Measurements from ENCODE around the gene MTMR10.

The MTMR10 gene

GRCh38 chr15:30984118-30984517, 7.3 kb downstream of the MTMR10 start:
- DNase-seq (ENCODE audit: low read depth) = no peak
- no peak overlapping the region for H3K4me3 ChIP-seq (replicated peaks; ENCODE audit: low read depth, low read length)
- no peak for TF ChIP-seq CTCF (IDR thresholded peaks at IDR 0.05; ENCODE audit: low read length, missing control alignments)

GRCh38 chr15:30979457-30979856, 12.0 kb downstream of the MTMR10 start:
- no peak for TF ChIP-seq CTCF (IDR thresholded peaks at IDR 0.05; ENCODE audit: low read length, missing control alignments)
- no peak overlapping the region for H3K4me3 ChIP-seq (replicated peaks; ENCODE audit: low read depth, low read length)
- DNase-seq (ENCODE audit: low read depth) = no peak

GRCh38 chr15:30978328-30978727, 13.1 kb downstream of the MTMR10 start:
- DNase-seq (ENCODE audit: low read depth) = no peak

GRCh38 chr15:30974112-30974511, 17.3 kb downstream of the MTMR10 start:
- no peak overlapping the region for H3K4me3 ChIP-seq (replicated peaks; ENCODE audit: low read depth, low read length)
- TF ChIP-seq CTCF (IDR thresholded peaks at IDR 0.05; ENCODE audit: low read length, missing control alignments) = no peak
- DNase-seq (ENCODE audit: low read depth) = no peak

More at GRCh38 chr15:30978328-30978727, 13.1 kb downstream of the MTMR10 start:
- no peak for TF ChIP-seq CTCF (IDR thresholded peaks at IDR 0.05; ENCODE audit: low read length, missing control alignments)
- no peak overlapping the region for H3K4me3 ChIP-seq (replicated peaks; ENCODE audit: low read depth, low read length)

GRCh38 chr15:30973379-30973778, 18.0 kb downstream of the MTMR10 start:
- no peak overlapping the region for H3K4me3 ChIP-seq (replicated peaks; ENCODE audit: low read depth, low read length)
- DNase-seq (ENCODE audit: low read depth) = no peak
- TF ChIP-seq CTCF (IDR thresholded peaks at IDR 0.05; ENCODE audit: low read length, missing control alignments) = no peak

- DNase-seq (ENCODE audit: low read depth) = no peak
- no peak overlapping the region for H3K4me3 ChIP-seq (replicated peaks; ENCODE audit: low read depth, low read length)
- TF ChIP-seq CTCF (IDR thresholded peaks at IDR 0.05; ENCODE audit: low read length, missing control alignments) = no peak
Observed at GRCh38 chr15:30969724-30970123, 21.7 kb downstream of the MTMR10 start.

- DNase-seq (ENCODE audit: low read depth) = no peak
- TF ChIP-seq CTCF (IDR thresholded peaks at IDR 0.05; ENCODE audit: low read length, missing control alignments) = no peak
- no peak overlapping the region for H3K4me3 ChIP-seq (replicated peaks; ENCODE audit: low read depth, low read length)
Observed at GRCh38 chr15:30963681-30964080, 27.7 kb downstream of the MTMR10 start.
